ENCODE data around the gene SNAI1. TPM values are rescaled to one million over a fixed set of nuclear protein-coding genes. Genes with fewer than 3 reads are reported as not detected.
A peak's percentile ranks its signal among the peaks of the same experiment; 100 is the strongest.

SNAI1 gene
- total RNA-seq (2014; rRNA removed; shearing (Covaris generic); ENCODE audit: low replicate concordance): 0.22 TPM in 1 of 2 replicates, not detected in the other

DNA sequence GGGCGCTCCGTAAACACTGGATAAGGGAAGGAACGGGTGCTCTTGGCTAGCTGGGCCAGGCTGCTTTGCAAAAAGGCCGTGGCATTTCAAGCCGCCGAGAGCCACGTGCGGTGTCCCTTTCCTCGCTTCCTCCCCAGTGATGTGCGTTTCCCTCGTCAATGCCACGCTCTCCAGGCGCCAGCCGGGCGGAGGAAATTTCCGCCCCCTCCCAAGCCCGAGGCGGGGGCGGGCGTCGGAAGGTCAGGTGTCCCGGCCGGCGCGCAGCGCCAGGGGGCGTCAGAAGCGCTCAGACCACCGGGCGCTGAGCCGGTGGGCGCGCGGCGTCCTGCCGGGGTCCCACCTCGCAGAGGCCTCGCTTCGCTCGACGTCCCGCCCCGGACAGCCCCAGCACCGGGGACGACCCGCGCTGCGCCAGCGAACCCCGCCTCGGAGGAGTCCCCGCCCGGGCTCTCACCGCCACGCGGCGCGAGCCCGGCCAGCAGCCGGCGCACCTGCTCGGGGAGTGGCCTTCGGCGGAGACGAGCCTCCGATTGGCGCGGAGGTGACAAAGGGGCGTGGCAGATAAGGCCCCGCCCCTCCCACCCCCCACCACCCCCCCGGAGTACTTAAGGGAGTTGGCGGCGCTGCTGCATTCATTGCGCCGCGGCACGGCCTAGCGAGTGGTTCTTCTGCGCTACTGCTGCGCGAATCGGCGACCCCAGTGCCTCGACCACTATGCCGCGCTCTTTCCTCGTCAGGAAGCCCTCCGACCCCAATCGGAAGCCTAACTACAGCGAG, at the start of gene SNAI1:
SNAI1 (plus strand) TSS at position 635 of the 777 bp plus-strand sequence; CDS start at position 715, 80 bp downstream.
- peak; percentile 94 for DNase-seq
- Histone ChIP-seq H2AFZ (ENCODE audit: low read length) (peak within 1 kb of the TSS; percentile 65; the same call in 1 of the 2 replicates), H3K27ac (ENCODE audit: low read length) (no peak within 1 kb of the TSS), H3K4me2 (ENCODE audit: low read depth, low read length, poor library complexity, severe bottlenecking) (peak within 1 kb of the TSS; percentile 69), H4K20me1 (ENCODE audit: insufficient read depth, low read depth, low read length) (peaks cover 7% of the 10 kb centered on the region; the same call in 1 of the 2 replicates), H3K9me3 (ENCODE audit: low read length) (no peaks in the 10 kb centered on the region), H3K9ac (ENCODE audit: low read length) (peak within 1 kb of the TSS; percentile 48), H3K4me3 (ENCODE audit: low read length) (peak within 1 kb of the TSS; percentile 37; the same call in 1 of the 2 replicates), H3K36me3 (ENCODE audit: insufficient read depth, low read length) (no peaks in the 10 kb centered on the region), H3K9me2 (replicated peaks; ENCODE audit: insufficient read depth, low read length) (no peaks in the 10 kb centered on the region), H3K79me2 (ENCODE audit: low read length) (no peaks in the 10 kb centered on the region), H3K27me3 (ENCODE audit: low read length) (no peaks in the 10 kb centered on the region), H3K4me1 (ENCODE audit: low read length) (peaks cover 17% of the 10 kb centered on the region)

DNA sequence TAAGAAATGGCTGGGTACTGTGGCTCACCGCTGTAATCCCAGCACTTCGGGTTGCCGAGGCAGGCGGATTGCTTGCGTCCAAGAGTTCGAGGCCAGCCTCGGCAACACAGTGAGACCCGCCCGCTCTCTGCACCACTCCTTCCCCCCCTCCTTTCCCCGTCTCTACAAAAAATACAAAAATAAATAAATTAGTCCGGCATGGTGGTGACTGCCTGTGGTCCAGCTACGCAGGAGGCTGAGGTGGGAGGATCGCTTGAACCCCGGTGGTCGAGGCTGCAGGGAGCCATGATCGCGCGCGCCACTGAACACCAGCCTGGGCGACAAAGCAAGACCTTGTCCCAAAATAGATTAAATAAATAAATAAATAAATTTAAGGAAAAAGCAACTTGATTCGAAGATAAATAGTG, 47.0 kb upstream of the SNAI1 start:
- Histone ChIP-seq H3K9me3 (ENCODE audit: low read length) (no peaks in the 10 kb centered on the region), H3K4me3 (ENCODE audit: low read length) (peak overlapping the region; percentile 42), H3K79me2 (ENCODE audit: low read length) (peaks cover 42% of the 10 kb centered on the region), H3K27ac (ENCODE audit: low read length) (no peak overlapping the region), H3K27me3 (ENCODE audit: low read length) (no peaks in the 10 kb centered on the region), H4K20me1 (ENCODE audit: insufficient read depth, low read depth, low read length) (peaks cover 6% of the 10 kb centered on the region; the same call in 1 of the 2 replicates), H3K4me2 (ENCODE audit: low read depth, low read length, poor library complexity, severe bottlenecking) (peak overlapping the region; percentile 77), H3K4me1 (ENCODE audit: low read length) (peaks cover 30% of the 10 kb centered on the region), H3K36me3 (ENCODE audit: insufficient read depth, low read length) (peaks cover 13% of the 10 kb centered on the region; the same call in 1 of the 2 replicates), H3K9me2 (replicated peaks; ENCODE audit: insufficient read depth, low read length) (no peaks in the 10 kb centered on the region), H3K9ac (ENCODE audit: low read length) (0 out of 2 replicates have a peak overlapping the region, but pooled peaks have one; percentile 35), H2AFZ (ENCODE audit: low read length) (no peak overlapping the region; the same call in 1 of the 2 replicates)
- DNase-seq: no peak

DNA sequence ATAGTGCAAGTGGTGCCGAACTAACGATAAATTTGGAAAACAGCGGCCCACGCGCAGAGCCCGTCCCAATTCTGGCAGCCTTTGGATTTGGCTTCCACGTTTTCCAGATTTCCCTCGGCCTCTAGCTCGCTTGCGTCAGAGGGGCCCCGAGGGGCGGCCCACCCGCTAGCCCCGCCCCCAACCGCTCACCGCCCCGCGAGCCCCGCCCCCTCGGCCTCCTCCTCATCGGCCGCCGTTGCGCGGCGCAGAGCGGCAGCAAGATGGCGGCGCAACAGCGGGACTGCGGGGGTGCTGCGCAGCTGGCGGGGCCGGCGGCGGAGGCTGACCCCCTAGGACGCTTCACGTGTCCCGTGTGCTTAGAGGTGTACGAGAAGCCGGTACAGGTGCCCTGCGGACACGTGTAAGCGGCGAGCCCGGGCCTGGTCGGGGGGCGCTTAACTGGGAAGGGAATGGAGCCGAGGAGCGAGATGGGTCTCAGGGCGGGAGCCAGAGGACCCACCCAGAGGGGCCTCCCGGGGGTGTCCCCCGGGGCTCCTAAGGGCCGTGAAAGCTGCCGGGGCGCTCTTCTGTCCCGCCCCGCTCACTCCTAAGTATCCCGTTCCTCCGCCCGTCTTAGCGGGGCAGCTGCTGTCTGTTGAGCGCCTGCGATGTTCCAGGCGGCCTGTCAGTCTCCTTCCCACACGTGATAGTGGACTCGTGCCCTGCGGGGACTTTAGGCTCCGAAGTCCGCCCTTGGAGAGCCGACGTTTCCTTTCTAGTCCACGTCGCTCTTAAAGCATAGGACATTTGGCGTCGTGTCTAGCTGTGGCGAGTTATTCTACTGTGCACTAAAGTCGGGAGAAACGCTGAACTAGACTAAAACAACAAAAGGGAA, 46.4 kb upstream of the SNAI1 start, which contains the start of gene RNF114:
RNF114 (plus strand) TSS at position 245 of the 874 bp plus-strand sequence; CDS start at position 261, 16 bp downstream.
- H3K4me3 ChIP-seq (ENCODE audit: low read length): peak within 1 kb of the TSS; percentile 78
- H3K4me2 ChIP-seq (ENCODE audit: low read depth, low read length, poor library complexity, severe bottlenecking): peak within 1 kb of the TSS; percentile 77
- peaks cover 13% of the 10 kb centered on the region; the same call in 1 of the 2 replicates for H3K36me3 ChIP-seq (ENCODE audit: insufficient read depth, low read length)
- peak within 1 kb of the TSS; percentile 27 for H3K27ac ChIP-seq (ENCODE audit: low read length)
- peak within 1 kb of the TSS; percentile 94 for H2AFZ ChIP-seq (ENCODE audit: low read length)
- H3K4me1 ChIP-seq (ENCODE audit: low read length): peaks cover 30% of the 10 kb centered on the region
- no peaks in the 10 kb centered on the region for H3K9me2 ChIP-seq (replicated peaks; ENCODE audit: insufficient read depth, low read length)
- H3K79me2 ChIP-seq (ENCODE audit: low read length): peaks cover 49% of the 10 kb centered on the region
- H3K27me3 ChIP-seq (ENCODE audit: low read length): no peaks in the 10 kb centered on the region
- H3K9ac ChIP-seq (ENCODE audit: low read length): peak within 1 kb of the TSS; percentile 93
- H3K9me3 ChIP-seq (ENCODE audit: low read length): no peaks in the 10 kb centered on the region
- peak; percentile 96 for DNase-seq
- H4K20me1 ChIP-seq (ENCODE audit: insufficient read depth, low read depth, low read length): peaks cover 6% of the 10 kb centered on the region; the same call in 1 of the 2 replicates

DNA sequence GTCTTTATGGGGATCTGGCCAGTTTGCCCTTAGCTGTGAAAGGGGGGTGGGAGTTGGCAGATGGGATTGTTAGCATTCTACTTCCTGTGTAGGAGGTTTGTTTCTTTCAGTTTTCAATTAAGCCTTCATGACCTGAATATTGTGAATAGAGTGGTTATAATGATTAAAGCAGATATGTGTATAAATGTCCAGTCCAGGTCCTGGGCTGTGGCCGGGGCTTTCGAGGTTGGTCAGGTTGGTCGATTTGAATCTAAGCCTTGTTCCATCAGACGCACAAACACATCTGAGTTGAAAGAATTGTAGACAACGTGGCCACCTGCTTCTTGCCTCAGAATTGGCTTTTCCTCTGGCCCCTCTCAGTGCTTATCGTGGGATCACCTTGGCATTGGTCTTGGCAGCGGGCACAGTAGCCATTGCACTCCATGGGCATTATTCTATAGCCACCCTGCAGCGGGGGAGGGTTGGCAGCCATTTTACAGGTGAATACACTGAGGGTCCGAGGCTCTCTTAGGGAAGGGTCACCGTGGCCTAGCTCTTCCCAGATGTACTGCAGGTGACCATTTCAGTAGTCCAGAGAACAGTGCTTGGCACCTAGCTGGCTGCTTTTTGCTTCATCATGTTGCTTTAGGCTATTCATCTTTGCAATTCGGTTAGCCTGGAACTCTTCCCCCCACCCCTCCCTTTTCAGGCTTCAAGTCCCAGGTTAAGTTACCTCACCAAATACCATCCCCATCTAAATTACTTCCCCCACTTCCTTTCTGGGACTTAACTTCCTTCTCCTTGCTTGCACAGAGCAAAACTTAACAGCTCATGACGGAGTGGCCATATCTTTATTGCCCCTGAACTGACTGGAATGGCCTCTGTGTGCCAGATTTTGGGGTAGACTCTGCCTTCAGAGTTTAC, 45.5 kb upstream of the SNAI1 start:
- Histone ChIP-seq H3K4me1 (ENCODE audit: low read length) (peaks cover 30% of the 10 kb centered on the region), H2AFZ (ENCODE audit: low read length) (no peak overlapping the region), H4K20me1 (ENCODE audit: insufficient read depth, low read depth, low read length) (peaks cover 6% of the 10 kb centered on the region; the same call in 1 of the 2 replicates), H3K36me3 (ENCODE audit: insufficient read depth, low read length) (peaks cover 16% of the 10 kb centered on the region; the same call in 1 of the 2 replicates), H3K9ac (ENCODE audit: low read length) (peak overlapping the region; percentile 93), H3K9me3 (ENCODE audit: low read length) (no peaks in the 10 kb centered on the region), H3K27me3 (ENCODE audit: low read length) (no peaks in the 10 kb centered on the region), H3K4me2 (ENCODE audit: low read depth, low read length, poor library complexity, severe bottlenecking) (peak overlapping the region; percentile 77), H3K4me3 (ENCODE audit: low read length) (peak overlapping the region; percentile 78), H3K79me2 (ENCODE audit: low read length) (peaks cover 57% of the 10 kb centered on the region), H3K27ac (ENCODE audit: low read length) (no peak overlapping the region), H3K9me2 (replicated peaks; ENCODE audit: insufficient read depth, low read length) (no peaks in the 10 kb centered on the region)
- DNase-seq: no peak

DNA sequence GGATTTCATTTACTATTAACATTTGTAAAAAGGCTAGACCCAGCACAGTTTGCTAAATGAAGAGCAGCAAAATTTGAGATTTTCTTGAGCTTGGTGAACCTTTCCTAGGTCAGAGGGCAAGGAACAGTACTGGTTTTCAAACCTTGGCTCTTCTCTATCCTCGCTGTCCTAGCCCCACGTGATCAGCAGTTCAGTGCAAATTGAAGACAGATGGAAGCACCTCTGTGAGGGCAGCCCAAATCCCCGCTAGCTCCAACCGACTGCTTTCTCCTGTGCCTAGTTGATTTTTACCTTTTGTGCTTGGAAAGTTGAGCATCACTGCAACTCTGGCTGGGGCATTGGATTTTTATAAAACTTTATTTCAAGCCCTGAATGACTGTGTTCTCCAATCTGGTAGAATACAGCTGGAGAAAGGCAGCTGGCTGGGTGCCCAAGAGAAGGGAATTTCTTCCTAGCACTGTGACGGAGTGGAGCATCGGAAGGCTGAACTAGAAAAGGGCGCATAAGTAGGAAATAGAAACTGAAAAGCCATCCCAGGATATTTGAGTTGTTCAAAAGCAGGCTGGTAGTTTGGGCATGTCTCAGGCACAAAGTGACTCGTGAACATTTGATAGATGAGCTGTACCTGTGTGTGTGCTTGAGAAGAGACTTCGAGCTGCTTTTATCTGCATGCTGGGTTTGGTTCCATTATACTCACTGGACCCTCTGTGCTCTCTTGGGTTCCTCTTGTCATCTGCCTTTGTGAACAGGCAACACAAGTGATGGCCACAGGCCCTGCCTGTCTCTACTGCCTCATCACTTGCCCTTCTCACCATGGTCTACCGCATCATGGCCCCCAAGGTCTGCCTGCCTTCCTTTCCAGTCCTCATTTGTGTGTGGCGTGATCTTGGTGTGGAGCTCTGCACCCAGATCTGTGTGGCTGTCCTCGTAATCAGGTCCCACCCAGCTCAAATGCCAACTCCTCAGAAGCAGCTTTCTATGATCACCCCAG, 44.3 kb upstream of the SNAI1 start:
- H3K27me3 ChIP-seq (ENCODE audit: low read length): no peaks in the 10 kb centered on the region
- DNase-seq: no peak
- H4K20me1 ChIP-seq (ENCODE audit: insufficient read depth, low read depth, low read length): peaks cover 6% of the 10 kb centered on the region; the same call in 1 of the 2 replicates
- peaks cover 30% of the 10 kb centered on the region for H3K4me1 ChIP-seq (ENCODE audit: low read length)
- H3K9ac ChIP-seq (ENCODE audit: low read length): peak overlapping the region; percentile 93
- H2AFZ ChIP-seq (ENCODE audit: low read length): no peak overlapping the region
- no peaks in the 10 kb centered on the region for H3K9me3 ChIP-seq (ENCODE audit: low read length)
- H3K4me2 ChIP-seq (ENCODE audit: low read depth, low read length, poor library complexity, severe bottlenecking): peak overlapping the region; percentile 77
- no peak overlapping the region for H3K27ac ChIP-seq (ENCODE audit: low read length)
- no peaks in the 10 kb centered on the region for H3K9me2 ChIP-seq (replicated peaks; ENCODE audit: insufficient read depth, low read length)
- H3K79me2 ChIP-seq (ENCODE audit: low read length): peaks cover 69% of the 10 kb centered on the region
- peak overlapping the region; percentile 78 for H3K4me3 ChIP-seq (ENCODE audit: low read length)
- H3K36me3 ChIP-seq (ENCODE audit: insufficient read depth, low read length): peaks cover 25% of the 10 kb centered on the region; the same call in 1 of the 2 replicates

DNA sequence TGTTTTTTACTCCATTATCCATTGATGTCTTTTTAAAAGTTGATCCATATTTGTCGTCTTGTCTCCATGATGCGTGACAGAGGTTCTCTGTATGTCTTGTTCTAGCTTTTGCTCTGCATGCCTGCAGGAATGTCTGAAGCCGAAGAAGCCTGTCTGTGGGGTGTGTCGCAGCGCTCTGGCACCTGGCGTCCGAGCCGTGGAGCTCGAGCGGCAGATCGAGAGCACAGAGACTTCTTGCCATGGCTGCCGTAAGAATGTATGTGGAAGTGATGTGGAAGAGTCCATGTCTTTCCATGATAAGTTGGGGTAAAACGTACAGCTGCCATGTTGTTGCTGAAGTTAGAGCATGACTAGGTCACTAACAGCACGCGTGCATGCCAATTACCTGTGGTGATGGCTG, 41.3 kb upstream of the SNAI1 start:
- Histone ChIP-seq H3K79me2 (ENCODE audit: low read length) (peaks cover 82% of the 10 kb centered on the region), H3K9me3 (ENCODE audit: low read length) (no peaks in the 10 kb centered on the region), H4K20me1 (ENCODE audit: insufficient read depth, low read depth, low read length) (peaks cover 6% of the 10 kb centered on the region; the same call in 1 of the 2 replicates), H3K4me3 (ENCODE audit: low read length) (no peak overlapping the region), H3K4me2 (ENCODE audit: low read depth, low read length, poor library complexity, severe bottlenecking) (no peak overlapping the region), H3K27me3 (ENCODE audit: low read length) (no peaks in the 10 kb centered on the region), H3K36me3 (ENCODE audit: insufficient read depth, low read length) (peaks cover 40% of the 10 kb centered on the region), H3K27ac (ENCODE audit: low read length) (no peak overlapping the region), H3K4me1 (ENCODE audit: low read length) (peaks cover 19% of the 10 kb centered on the region), H3K9me2 (replicated peaks; ENCODE audit: insufficient read depth, low read length) (no peaks in the 10 kb centered on the region), H3K9ac (ENCODE audit: low read length) (no peak overlapping the region), H2AFZ (ENCODE audit: low read length) (no peak overlapping the region)
- DNase-seq: no peak
